GM12874 (cell line): ENCODE results near the gene TRAF4.

Source experiments
- TF ChIP-seq, protein P1 (sequence below): IDR thresholded peaks from 2 replicates; pipeline ENCODE4 v1.5.1; 2011; ENCODE audit warnings: low read depth, mild to moderate bottlenecking, control low read depth, low read length, moderate library complexity; ENCODE audit not compliant: insufficient read depth

TRAF4 gene

GRCh38 chr17:28746611-28747050 is 2.8 kb downstream of the TRAF4 start:
- TF ChIP-seq, protein P1, sequence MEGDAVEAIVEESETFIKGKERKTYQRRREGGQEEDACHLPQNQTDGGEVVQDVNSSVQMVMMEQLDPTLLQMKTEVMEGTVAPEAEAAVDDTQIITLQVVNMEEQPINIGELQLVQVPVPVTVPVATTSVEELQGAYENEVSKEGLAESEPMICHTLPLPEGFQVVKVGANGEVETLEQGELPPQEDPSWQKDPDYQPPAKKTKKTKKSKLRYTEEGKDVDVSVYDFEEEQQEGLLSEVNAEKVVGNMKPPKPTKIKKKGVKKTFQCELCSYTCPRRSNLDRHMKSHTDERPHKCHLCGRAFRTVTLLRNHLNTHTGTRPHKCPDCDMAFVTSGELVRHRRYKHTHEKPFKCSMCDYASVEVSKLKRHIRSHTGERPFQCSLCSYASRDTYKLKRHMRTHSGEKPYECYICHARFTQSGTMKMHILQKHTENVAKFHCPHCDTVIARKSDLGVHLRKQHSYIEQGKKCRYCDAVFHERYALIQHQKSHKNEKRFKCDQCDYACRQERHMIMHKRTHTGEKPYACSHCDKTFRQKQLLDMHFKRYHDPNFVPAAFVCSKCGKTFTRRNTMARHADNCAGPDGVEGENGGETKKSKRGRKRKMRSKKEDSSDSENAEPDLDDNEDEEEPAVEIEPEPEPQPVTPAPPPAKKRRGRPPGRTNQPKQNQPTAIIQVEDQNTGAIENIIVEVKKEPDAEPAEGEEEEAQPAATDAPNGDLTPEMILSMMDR, result no peak

DNA sequence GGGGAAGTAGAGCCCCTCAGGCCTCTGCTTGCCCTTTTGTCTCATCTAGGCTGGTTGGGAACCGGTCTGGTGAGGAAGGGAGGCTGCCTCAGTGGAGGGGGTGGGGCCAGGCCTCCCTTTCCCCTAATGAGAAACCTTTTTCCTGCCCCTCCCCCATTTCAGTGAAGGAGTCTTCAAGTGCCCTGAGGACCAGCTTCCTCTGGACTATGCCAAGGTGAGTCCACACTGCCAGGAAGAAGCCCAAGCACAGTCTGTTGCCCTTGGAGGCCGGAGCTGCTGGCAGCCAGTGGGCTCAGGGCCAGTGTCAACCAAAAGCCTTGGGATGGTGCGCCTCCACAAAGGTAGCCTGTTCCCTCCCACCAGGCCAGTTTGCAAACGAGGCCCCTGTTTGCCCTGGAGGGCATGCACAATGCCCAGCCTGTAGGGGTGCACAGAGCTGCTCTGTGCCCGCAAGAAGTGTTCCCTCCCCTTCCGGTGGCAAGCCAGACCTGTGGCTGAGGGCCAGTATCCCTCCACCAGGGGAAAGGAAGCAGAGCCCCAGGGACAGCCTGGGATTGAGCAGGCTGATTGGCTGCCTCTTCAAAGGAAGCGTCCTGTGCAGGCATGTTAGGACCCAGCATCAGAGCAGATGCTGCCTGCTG is 3.4 kb downstream of the TRAF4 start:
- TF ChIP-seq, protein P1, result no peak

- TF ChIP-seq, protein P1, result no peak
Measured at GRCh38 chr17:28747801-28748750, 4.3 kb downstream of the TRAF4 start.

DNA sequence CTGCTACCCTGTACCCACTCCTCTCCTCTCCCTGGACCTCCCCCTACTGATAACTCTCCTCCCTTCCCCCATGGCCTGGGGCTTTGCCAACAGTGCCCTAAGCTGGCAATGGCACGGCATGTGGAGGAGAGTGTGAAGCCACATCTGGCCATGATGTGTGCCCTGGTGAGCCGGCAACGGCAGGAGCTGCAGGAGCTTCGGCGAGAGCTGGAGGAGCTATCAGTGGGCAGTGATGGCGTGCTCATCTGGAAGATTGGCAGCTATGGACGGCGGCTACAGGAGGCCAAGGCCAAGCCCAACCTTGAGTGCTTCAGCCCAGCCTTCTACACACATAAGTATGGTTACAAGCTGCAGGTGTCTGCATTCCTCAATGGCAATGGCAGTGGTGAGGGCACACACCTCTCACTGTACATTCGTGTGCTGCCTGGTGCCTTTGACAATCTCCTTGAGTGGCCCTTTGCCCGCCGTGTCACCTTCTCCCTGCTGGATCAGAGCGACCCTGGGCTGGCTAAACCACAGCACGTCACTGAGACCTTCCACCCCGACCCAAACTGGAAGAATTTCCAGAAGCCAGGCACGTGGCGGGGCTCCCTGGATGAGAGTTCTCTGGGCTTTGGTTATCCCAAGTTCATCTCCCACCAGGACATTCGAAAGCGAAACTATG is 5.2 kb downstream of the TRAF4 start:
- TF ChIP-seq, protein P1, result no peak

- TF ChIP-seq, protein P1, result no peak
Measured at GRCh38 chr17:28749516-28750177, 5.8 kb downstream of the TRAF4 start.

- TF ChIP-seq, protein P1, result peak; percentile 100
Measured at GRCh38 chr17:28750178-28751047, 6.6 kb downstream of the TRAF4 start.
